DMS53 treated with DMSO at 0.1 percent for 48 hours (cell line): ENCODE measurements around the gene CHRNA5.
"Not testable (repeated sequence)": the region's sequence is repeated elsewhere in the genome, so short reads cannot be mapped to it uniquely, and the experiment has no call there.

Experiments
- DNase-seq: peaks from one replicate; lab custom pipeline; 2025; ENCODE audit not compliant: unreplicated experiment; lab: John Stamatoyannopoulos, UW

CHRNA5 gene

DNA sequence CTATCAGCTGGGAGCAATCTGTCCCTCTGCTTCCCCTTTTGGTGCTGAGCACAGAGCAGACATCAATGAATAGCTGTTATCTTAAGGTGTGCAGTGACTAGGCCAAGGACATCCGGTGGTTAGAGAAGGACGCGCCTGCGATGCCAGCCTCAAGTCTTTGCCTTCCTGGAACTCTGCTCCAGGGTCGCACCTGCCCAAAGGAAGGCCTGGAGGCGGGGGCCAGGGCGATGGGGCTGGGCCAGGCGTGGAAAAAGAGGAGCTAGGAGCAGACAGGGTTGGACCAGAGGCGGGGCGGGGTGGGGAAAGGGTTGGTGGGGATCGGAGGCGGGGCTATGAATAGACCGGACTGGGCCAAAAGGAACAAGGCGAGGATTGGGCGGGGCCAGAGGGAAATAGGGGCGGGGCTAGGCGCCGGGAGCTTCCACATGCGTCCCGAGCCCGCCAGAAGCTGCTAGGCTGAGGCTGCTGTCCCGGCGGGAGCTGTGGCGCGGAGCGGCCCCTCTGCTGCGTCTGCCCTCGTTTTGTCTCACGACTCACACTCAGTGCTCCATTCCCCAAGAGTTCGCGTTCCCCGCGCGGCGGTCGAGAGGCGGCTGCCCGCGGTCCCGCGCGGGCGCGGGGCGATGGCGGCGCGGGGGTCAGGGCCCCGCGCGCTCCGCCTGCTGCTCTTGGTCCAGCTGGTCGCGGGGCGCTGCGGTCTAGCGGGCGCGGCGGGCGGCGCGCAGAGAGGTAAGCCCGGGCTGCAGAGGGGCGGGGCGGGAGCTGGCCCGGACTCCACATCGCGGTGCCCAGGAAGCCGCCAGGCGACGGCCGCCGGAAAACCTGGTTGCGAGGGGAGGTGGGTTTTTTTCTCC lies at the start of gene CHRNA5:
Gene CHRNA5 (plus strand): TSS at position 424 of the 854 bp plus-strand sequence. CDS start 200 bp downstream, at position 624.
- peak; percentile 63 for DNase-seq

- DNase-seq: not testable (repeated sequence)
Measured at GRCh38 chr15:78520035-78520434, 45.3 kb upstream of the CHRNA5 start.

- DNase-seq: no peak
Measured at GRCh38 chr15:78524230-78524629, 41.1 kb upstream of the CHRNA5 start.

DNA sequence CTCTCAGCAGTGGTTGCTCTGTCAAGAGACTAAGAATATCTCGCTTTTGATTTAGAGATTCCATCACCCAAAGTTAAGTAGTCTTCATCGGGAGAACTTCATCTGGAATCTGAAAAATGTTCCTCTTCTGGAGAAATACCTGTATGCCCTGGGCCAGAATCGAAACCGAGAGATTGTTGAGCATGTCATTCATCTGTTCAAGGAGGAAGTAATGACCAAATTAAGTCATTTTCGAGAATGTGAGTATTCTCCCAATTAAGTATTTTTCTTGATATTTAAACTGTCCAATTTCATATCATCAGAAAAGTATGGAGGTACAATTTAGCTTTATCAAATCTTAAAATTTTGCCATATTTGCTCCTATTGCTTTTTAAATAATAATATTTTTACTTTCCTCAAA lies 38.0 kb upstream of the CHRNA5 start:
- no peak for DNase-seq

GRCh38 chr15:78533331-78533730 lies 32.0 kb upstream of the CHRNA5 start:
- no peak for DNase-seq

GRCh38 chr15:78536134-78536533 lies 29.2 kb upstream of the CHRNA5 start:
- no peak for DNase-seq

GRCh38 chr15:78537266-78537905 lies 27.9 kb upstream of the CHRNA5 start:
- no peak for DNase-seq

GRCh38 chr15:78538358-78538757 lies 27.0 kb upstream of the CHRNA5 start:
- DNase-seq: no peak

DNA sequence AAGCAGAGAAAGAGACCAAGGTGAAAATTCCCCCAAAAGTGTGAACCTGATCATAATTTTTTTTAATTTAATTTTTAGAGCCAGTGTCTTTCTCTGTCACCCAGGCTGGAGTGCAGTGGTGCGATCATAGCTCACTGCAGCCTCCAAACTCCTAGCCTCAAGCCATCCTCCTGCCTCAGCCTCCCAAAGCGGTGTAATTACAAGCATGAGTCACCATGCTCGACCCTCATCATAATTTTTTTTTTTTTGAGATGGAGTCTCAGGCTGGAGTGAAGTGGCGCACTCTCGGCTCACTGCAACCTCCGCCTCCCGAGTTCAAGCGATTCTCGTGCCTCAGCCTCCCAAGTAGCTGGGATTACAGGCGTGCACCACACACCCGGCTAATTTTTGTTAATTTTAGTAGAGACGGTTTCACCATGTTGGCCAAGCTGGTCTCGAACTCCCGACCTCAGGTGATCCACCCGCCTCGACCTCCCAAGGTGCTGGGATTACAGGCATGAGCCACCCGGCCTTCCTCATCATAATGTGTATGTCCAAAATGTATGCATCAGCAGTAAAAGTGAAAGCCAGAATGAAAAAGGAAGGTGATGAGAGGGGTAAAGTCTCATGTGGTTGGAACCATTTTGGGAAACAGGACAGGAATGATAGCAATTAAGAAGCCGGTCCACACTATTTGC lies 25.7 kb upstream of the CHRNA5 start:
- not testable (repeated sequence) for DNase-seq

- DNase-seq: peak; percentile 67
Measured at GRCh38 chr15:78540141-78540870, 25.0 kb upstream of the CHRNA5 start, which contains the start of gene PSMA4. TSS of gene PSMA4 (plus strand) at chr15:78540444. CDS start at chr15:78541928, 1,484 bp downstream.

- DNase-seq: no peak
Measured at GRCh38 chr15:78540871-78541743, 24.2 kb upstream of the CHRNA5 start.

- DNase-seq: no peak
Measured at GRCh38 chr15:78541744-78542034, 23.6 kb upstream of the CHRNA5 start.

GRCh38 chr15:78542647-78543046 lies 22.7 kb upstream of the CHRNA5 start:
- no peak for DNase-seq

DNA sequence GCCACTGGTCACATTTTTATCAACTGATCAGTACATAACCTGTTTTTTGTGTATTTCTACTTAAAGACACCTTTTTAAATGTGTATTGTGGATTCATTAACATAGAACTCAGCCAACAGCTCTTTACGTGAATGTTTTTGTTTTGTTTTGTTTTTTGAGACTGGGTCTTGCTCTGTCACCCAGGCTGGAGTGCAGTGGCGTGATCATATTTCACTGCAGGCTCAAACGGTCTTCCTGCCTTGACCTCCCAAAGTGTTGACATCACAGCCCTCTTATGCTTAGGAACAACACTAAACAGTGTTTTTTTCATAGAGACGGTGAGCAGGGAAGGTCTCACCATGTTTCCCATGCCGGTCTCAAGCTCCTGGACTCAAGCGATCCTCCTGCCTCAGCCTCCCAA lies 15.1 kb upstream of the CHRNA5 start:
- no peak for DNase-seq

DNA sequence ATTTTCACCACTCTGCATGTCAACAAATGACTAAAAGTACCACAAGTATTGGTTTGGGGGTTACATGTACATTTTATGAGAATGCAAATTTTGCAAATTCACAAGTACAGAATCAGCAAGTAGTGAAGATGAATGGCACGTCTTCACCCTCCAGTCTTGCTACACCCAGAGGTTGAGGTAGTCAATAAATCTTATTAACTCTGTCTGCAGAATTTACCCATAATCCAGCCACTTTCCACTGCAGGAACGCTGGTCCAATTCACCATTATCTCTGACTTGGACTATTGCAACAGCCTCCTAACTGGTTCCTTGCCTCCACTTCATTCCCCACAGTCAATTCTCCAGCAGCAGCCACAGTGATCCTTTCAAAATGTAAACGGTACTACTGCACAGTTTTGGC lies 14.5 kb upstream of the CHRNA5 start:
- DNase-seq: no peak

- DNase-seq: no peak
Measured at GRCh38 chr15:78551902-78552301, 13.4 kb upstream of the CHRNA5 start.

- DNase-seq: no peak
Measured at GRCh38 chr15:78552597-78552996, 12.7 kb upstream of the CHRNA5 start.

- DNase-seq: not testable (repeated sequence)
Measured at GRCh38 chr15:78560201-78560600, 5.1 kb upstream of the CHRNA5 start.

DNA sequence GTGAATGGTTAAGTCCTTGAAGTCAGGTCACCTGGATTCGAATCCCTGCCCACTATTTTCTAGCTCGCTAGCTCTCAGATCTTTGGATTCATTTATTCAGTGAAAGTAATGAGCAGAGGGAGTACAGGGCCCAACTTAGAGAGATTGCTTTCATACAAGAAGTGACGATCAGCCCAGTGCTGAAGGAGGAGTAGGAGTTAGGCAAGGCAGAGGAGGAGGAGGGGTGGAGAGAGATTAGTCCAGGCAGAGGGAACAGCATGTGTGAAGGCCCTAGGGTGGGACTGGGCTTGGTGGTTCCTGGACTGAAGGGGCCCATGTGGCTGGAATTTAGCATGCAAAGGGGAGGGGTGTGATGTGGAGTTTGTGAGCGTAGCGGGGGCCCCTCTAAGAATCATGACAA lies 3.8 kb upstream of the CHRNA5 start:
- no peak for DNase-seq

GRCh38 chr15:78563092-78563491 lies 2.2 kb upstream of the CHRNA5 start:
- DNase-seq: no peak
